ENCODE results near the gene DENND6B. TPM values are rescaled to one million over a fixed set of nuclear protein-coding genes. Genes with fewer than 3 reads are reported as not detected.

The DENND6B gene
- total and polyA plus RNA-seq, 12 donors, result 1.1 to 3.6 (median 2.0) TPM

- WGBS, 2 donors, result 94 to 96% methylated on average over 29 to 31 of the region's 31 CpGs
- DNase-seq (no peak), ATAC-seq (no peak)
- H3K27ac ChIP-seq, result no peak overlapping the region
- TF ChIP-seq, protein P1, sequence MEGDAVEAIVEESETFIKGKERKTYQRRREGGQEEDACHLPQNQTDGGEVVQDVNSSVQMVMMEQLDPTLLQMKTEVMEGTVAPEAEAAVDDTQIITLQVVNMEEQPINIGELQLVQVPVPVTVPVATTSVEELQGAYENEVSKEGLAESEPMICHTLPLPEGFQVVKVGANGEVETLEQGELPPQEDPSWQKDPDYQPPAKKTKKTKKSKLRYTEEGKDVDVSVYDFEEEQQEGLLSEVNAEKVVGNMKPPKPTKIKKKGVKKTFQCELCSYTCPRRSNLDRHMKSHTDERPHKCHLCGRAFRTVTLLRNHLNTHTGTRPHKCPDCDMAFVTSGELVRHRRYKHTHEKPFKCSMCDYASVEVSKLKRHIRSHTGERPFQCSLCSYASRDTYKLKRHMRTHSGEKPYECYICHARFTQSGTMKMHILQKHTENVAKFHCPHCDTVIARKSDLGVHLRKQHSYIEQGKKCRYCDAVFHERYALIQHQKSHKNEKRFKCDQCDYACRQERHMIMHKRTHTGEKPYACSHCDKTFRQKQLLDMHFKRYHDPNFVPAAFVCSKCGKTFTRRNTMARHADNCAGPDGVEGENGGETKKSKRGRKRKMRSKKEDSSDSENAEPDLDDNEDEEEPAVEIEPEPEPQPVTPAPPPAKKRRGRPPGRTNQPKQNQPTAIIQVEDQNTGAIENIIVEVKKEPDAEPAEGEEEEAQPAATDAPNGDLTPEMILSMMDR (IDR thresholded peaks at IDR 0.05), result no peak
- H3K4me3 ChIP-seq, result no peak overlapping the region
- peaks cover 4 to 91% (median 56%) of the 10 kb centered on the region in 9 donors for H3K36me3 ChIP-seq
- intact Hi-C loops (cut with DNase I), result loop anchor here in 1 of 10 donors (5.0 kb wide), 1 partner anchor 35 kb away; no protein-coding TSS in a partner anchor
- peaks cover 3 to 11% (median 5%) of the 10 kb centered on the region in 9 donors for H3K4me1 ChIP-seq
- no peaks in the 10 kb centered on the region for H3K27me3 ChIP-seq
- H3K9me3 ChIP-seq, result no peaks in the 10 kb centered on the region
These were observed 39.1 kb downstream of the DENND6B start for GRCh38 chr22:50287731-50288130.

GRCh38 chr22:50286701-50287318 lies 40.0 kb downstream of the DENND6B start:
- H3K27me3 ChIP-seq, result no peaks in the 10 kb centered on the region
- WGBS, 2 donors, result 92 to 93% methylated on average over 40 of the region's 40 CpGs
- no peak overlapping the region for H3K27ac ChIP-seq
- TF ChIP-seq, protein P1 (IDR thresholded peaks at IDR 0.05), result no peak
- DNase-seq (no peak), ATAC-seq (no peak)
- H3K9me3 ChIP-seq, result no peaks in the 10 kb centered on the region
- H3K36me3 ChIP-seq, result peaks cover 7 to 94% (median 62%) of the 10 kb centered on the region in 9 donors
- no peak overlapping the region for H3K4me3 ChIP-seq
- H3K4me1 ChIP-seq, result peaks cover 0 to 12% (median 0%) of the 10 kb centered on the region in 9 donors
- intact Hi-C loops (cut with DNase I), result loop anchor here in 1 of 10 donors (5.0 kb wide), 1 partner anchor 35 kb away; no protein-coding TSS in a partner anchor

GRCh38 chr22:50286275-50286674 lies 40.5 kb downstream of the DENND6B start:
- peaks cover 0 to 15% (median 0%) of the 10 kb centered on the region in 9 donors for H3K4me1 ChIP-seq
- intact Hi-C loops (cut with DNase I), result loop anchor here in 1 of 10 donors (5.0 kb wide), 1 partner anchor 36 kb away; no protein-coding TSS in a partner anchor
- DNase-seq (no peak), ATAC-seq (no peak)
- TF ChIP-seq, protein P1 (IDR thresholded peaks at IDR 0.05), result no peak
- H3K27ac ChIP-seq, result no peak overlapping the region
- no peak overlapping the region for H3K4me3 ChIP-seq
- 90 to 91% methylated on average over 21 of the region's 21 CpGs for WGBS, 2 donors
- H3K9me3 ChIP-seq, result no peaks in the 10 kb centered on the region
- peaks cover 7 to 95% (median 67%) of the 10 kb centered on the region in 9 donors for H3K36me3 ChIP-seq
- H3K27me3 ChIP-seq, result no peaks in the 10 kb centered on the region

- TF ChIP-seq, protein P1 (IDR thresholded peaks at IDR 0.05), result no peak
- H3K27me3 ChIP-seq, result no peaks in the 10 kb centered on the region
- H3K36me3 ChIP-seq, result peaks cover 7 to 95% (median 73%) of the 10 kb centered on the region in 9 donors
- H3K9me3 ChIP-seq, result no peaks in the 10 kb centered on the region
- intact Hi-C loops (cut with DNase I), result loop anchor here in 1 of 10 donors (5.0 kb wide), 1 partner anchor 37 kb away; no protein-coding TSS in a partner anchor
- H3K4me1 ChIP-seq, result peaks cover 0 to 15% (median 0%) of the 10 kb centered on the region in 9 donors
- H3K4me3 ChIP-seq, result no peak overlapping the region
- 93 to 96% methylated on average over 27 to 30 of the region's 34 CpGs for WGBS, 2 donors
- no peak for ATAC-seq
- no peak for DNase-seq
- H3K27ac ChIP-seq, result no peak overlapping the region
These were observed 41.1 kb downstream of the DENND6B start for GRCh38 chr22:50285568-50286229.

All from heart right ventricle (tissue), 16 donors.